Liver (tissue), 9 donors: ENCODE measurements around the gene DCTPP1. TPM values are rescaled to one million over a fixed set of nuclear protein-coding genes. Genes with fewer than 3 reads are reported as not detected.

Experiments used
- DNase-seq: peaks from one replicate; pipeline ENCODE4 v3.0.0-alpha.2; 2017; ENCODE audit warnings: low spot score
- H3K27ac ChIP-seq, 2 donors: one replicate each; pipeline ENCODE4 v1.7.0; 2013; ENCODE audit warnings: inconsistent platforms in 2 of 2, low read length in 2 of 2, control low read depth in 1 of 2, low read depth in 1 of 2, mild to moderate bottlenecking in 1 of 2
- H3K27me3 ChIP-seq, 4 donors: one replicate each; pipeline versions ENCODE4 v1.6.1 to v1.7.0; 2013; ENCODE audit warnings: low read length in 3 of 4, inconsistent platforms in 1 of 4, mild to moderate bottlenecking in 1 of 4, moderate library complexity in 1 of 4; ENCODE audit not compliant: control insufficient read depth in 4 of 4, insufficient read depth in 4 of 4
- H3K36me3 ChIP-seq, 4 donors: one replicate each; pipeline versions ENCODE4 v1.6.1 to v1.7.0; 2013; ENCODE audit warnings: low read length in 3 of 4, mild to moderate bottlenecking in 3 of 4, low read depth in 1 of 4, moderate library complexity in 1 of 4; ENCODE audit not compliant: control insufficient read depth in 4 of 4, insufficient read depth in 3 of 4
- H3K4me1 ChIP-seq, 4 donors: one replicate each; pipeline versions ENCODE4 v1.6.1 to v1.7.0; 2013; ENCODE audit warnings: low read length in 3 of 4, mild to moderate bottlenecking in 3 of 4, moderate library complexity in 1 of 4; ENCODE audit not compliant: control insufficient read depth in 4 of 4, insufficient read depth in 4 of 4
- H3K4me3 ChIP-seq, 3 donors: one replicate each; pipeline versions ENCODE4 v1.6.1 to v1.7.0; 2013; ENCODE audit warnings: low read length in 3 of 3, control low read depth in 1 of 3, low read depth in 1 of 3, mild to moderate bottlenecking in 1 of 3
- H3K9ac ChIP-seq, 2 donors: one replicate each; pipeline ENCODE4 v1.7.0; 2013; ENCODE audit warnings: low read length in 2 of 2, mild to moderate bottlenecking in 2 of 2, moderate library complexity in 2 of 2, control low read depth in 1 of 2, low read depth in 1 of 2
- H3K9me3 ChIP-seq, 4 donors: one replicate each; pipeline versions ENCODE4 v1.6.1 to v1.7.0; 2013; ENCODE audit warnings: low read length in 3 of 4; ENCODE audit not compliant: control insufficient read depth in 4 of 4
- EGR1 ChIP-seq, 2 donors: IDR thresholded peaks; 2 replicates each; pipeline ENCODE4 v1.6.1; 2016 to 2018; ENCODE audit warnings: antibody characterized with exemption in 2 of 2, low read depth in 2 of 2
- FOXA1 ChIP-seq: IDR thresholded peaks from 2 replicates; pipeline ENCODE4 v1.6.1; 2016; ENCODE audit warnings: antibody characterized with exemption
- GABPA ChIP-seq, 2 donors: IDR thresholded peaks in 1 of 2; conservative IDR thresholded peaks in 1 of 2; 2 replicates each; pipeline ENCODE4 v1.6.1; 2016; ENCODE audit warnings: antibody characterized with exemption in 2 of 2, mild to moderate bottlenecking in 1 of 2, moderate library complexity in 1 of 2
- HNF4A ChIP-seq, 2 donors: conservative IDR thresholded peaks; 2 replicates each; pipeline ENCODE4 v1.6.1; 2016; ENCODE audit warnings: antibody characterized with exemption in 2 of 2, mild to moderate bottlenecking in 2 of 2
- HNF4G ChIP-seq: IDR thresholded peaks from 2 replicates; pipeline ENCODE4 v1.6.1; 2016; ENCODE audit warnings: antibody characterized with exemption
- NR2F2 ChIP-seq: IDR thresholded peaks from 2 replicates; pipeline ENCODE4 v1.6.1; 2016; ENCODE audit warnings: antibody characterized with exemption
- RXRA ChIP-seq, 2 donors: IDR thresholded peaks; 2 replicates each; pipeline ENCODE4 v1.6.1; 2017 to 2018; ENCODE audit warnings: antibody characterized with exemption in 2 of 2, mild to moderate bottlenecking in 1 of 2
- YY1 ChIP-seq: IDR thresholded peaks from 2 replicates; pipeline ENCODE4 v1.6.1; 2016; ENCODE audit warnings: antibody characterized with exemption, mild to moderate bottlenecking
- WGBS: extraction: QIAGEN DNeasy Blood & Tissue Kit; methylation state at CpG from one replicate; pipeline ENCODE4 v1.1.7; 2013; 5-methylcytosine and 5-hydroxymethylcytosine counted together
- polyA plus RNA-seq, 2 donors: library from polyadenylated mRNA; stranded (reverse) in 1 of 2; unstranded in 1 of 2; fragments of 200-250 nt in 1 of 2; fragments of >200 nt in 1 of 2; fragmentation: Nextera tagmentation in 1 of 2; extraction: Ambion mirVana in 1 of 2; gene quantifications; one replicate each; pipeline versions ENCODE4 v1.2.1 to v1.2.3, GENCODE V29; 2013 to 2015
- total RNA-seq, 2 donors: library from RNA; depleted of rRNA; stranded (reverse); fragments of >200 nt; gene quantifications; one replicate each; pipeline ENCODE4 v1.2.3, GENCODE V29; 2014
- TF ChIP-seq, protein P1 (sequence below): IDR thresholded peaks from 2 replicates; pipeline ENCODE4 v1.6.1; 2016; ENCODE audit warnings: antibody characterized with exemption
- TF ChIP-seq, protein P2 (sequence below): IDR thresholded peaks from 2 replicates; pipeline ENCODE4 v1.6.1; 2016; ENCODE audit warnings: antibody characterized with exemption
- TF ChIP-seq, protein P3 (sequence below): IDR thresholded peaks from 2 replicates; pipeline ENCODE4 v1.6.1; 2016; ENCODE audit warnings: antibody characterized with exemption, mild to moderate bottlenecking
- TF ChIP-seq, protein P4 (sequence below): fragments of 150-350 bp; IDR thresholded peaks from 2 replicates; pipeline ENCODE4 v1.5.1; 2017; ENCODE audit warnings: improper control_type of control experiment, low read depth, low read length; ENCODE audit not compliant: missing input control
- donor health status: healthy.
- donor health status: healthy.
- donor health status: healthy.
- donor health status: healthy.
- donor health status: healthy.

The DCTPP1 gene
- total and polyA plus RNA-seq, 4 donors = 6.0 to 18.8 (median 15.0) TPM

DNA sequence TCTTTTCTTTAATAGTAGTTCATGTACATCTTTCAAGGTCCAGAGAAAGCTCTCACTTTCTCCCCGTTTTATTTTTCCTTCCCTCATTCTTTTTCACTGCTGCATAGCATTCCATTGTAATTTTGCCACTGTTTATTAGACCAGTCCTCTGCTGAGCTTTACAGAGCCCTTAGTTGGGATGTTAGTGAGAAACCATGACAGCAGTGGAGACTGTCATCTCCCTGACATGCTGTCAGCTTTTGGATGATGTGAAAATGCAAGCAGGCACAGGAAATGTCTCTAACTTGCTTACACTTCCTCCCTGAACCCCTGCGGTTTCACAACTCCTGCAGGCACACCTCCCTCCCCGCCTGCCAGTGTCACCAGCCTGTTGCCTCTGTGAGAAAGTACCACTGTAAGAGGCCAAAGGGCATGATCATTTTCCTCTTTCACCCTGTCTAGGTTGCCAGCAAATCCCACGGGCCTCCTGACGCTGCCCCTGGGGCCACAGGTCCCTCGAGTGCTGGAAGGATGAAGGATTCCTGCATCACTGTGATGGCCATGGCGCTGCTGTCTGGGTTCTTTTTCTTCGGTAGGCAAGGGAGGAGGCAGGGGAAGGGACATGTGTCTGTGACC lies 42.6 kb upstream of the DCTPP1 start, which contains the start of gene ITGAL (continued):
- TF ChIP-seq, protein P1, sequence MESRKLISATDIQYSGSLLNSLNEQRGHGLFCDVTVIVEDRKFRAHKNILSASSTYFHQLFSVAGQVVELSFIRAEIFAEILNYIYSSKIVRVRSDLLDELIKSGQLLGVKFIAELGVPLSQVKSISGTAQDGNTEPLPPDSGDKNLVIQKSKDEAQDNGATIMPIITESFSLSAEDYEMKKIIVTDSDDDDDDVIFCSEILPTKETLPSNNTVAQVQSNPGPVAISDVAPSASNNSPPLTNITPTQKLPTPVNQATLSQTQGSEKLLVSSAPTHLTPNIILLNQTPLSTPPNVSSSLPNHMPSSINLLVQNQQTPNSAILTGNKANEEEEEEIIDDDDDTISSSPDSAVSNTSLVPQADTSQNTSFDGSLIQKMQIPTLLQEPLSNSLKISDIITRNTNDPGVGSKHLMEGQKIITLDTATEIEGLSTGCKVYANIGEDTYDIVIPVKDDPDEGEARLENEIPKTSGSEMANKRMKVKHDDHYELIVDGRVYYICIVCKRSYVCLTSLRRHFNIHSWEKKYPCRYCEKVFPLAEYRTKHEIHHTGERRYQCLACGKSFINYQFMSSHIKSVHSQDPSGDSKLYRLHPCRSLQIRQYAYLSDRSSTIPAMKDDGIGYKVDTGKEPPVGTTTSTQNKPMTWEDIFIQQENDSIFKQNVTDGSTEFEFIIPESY = peak; percentile 51

DNA sequence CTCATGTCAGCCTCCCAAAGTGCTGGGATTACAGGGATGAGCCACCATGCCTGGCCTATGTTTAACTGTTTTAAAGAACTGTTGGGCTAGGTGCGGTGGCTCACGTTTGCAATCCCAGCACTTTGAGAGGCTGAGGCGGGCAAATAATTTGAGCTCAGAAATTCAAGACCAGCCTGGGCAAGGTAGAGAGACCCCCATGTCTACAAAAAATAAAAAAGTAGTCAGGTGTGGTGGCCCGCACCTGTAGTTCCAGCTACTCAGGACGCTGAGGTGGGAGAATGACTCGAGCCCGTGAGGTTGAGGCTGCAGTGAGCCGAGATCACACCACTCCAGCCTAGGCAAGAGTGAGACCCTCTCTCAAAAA lies 40.8 kb upstream of the DCTPP1 start:
- H3K4me3 ChIP-seq = no peak overlapping the region
- no peak for DNase-seq
- peaks cover 4 to 14% (median 8%) of the 10 kb centered on the region in 4 donors for H3K4me1 ChIP-seq
- TF ChIP-seq HNF4A (conservative IDR thresholded peaks at IDR 0.05) (no peak), RXRA (IDR thresholded peaks at IDR 0.05) (no peak), NR2F2 (no peak), EGR1 (IDR thresholded peaks at IDR 0.05; ENCODE audit: low read depth in 2 of 2) (no peak), HNF4G (no peak), GABPA (IDR thresholded peaks at IDR 0.05 in 1 of 2, conservative IDR thresholded peaks at IDR 0.05 in 1 of 2) (no peak), FOXA1 (no peak), YY1 (no peak)
- TF ChIP-seq, protein P1 = no peak
- TF ChIP-seq, protein P2, sequence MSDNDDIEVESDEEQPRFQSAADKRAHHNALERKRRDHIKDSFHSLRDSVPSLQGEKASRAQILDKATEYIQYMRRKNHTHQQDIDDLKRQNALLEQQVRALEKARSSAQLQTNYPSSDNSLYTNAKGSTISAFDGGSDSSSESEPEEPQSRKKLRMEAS = no peak
- TF ChIP-seq, protein P3, sequence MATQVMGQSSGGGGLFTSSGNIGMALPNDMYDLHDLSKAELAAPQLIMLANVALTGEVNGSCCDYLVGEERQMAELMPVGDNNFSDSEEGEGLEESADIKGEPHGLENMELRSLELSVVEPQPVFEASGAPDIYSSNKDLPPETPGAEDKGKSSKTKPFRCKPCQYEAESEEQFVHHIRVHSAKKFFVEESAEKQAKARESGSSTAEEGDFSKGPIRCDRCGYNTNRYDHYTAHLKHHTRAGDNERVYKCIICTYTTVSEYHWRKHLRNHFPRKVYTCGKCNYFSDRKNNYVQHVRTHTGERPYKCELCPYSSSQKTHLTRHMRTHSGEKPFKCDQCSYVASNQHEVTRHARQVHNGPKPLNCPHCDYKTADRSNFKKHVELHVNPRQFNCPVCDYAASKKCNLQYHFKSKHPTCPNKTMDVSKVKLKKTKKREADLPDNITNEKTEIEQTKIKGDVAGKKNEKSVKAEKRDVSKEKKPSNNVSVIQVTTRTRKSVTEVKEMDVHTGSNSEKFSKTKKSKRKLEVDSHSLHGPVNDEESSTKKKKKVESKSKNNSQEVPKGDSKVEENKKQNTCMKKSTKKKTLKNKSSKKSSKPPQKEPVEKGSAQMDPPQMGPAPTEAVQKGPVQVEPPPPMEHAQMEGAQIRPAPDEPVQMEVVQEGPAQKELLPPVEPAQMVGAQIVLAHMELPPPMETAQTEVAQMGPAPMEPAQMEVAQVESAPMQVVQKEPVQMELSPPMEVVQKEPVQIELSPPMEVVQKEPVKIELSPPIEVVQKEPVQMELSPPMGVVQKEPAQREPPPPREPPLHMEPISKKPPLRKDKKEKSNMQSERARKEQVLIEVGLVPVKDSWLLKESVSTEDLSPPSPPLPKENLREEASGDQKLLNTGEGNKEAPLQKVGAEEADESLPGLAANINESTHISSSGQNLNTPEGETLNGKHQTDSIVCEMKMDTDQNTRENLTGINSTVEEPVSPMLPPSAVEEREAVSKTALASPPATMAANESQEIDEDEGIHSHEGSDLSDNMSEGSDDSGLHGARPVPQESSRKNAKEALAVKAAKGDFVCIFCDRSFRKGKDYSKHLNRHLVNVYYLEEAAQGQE = no peak
- TF ChIP-seq, protein P4, sequence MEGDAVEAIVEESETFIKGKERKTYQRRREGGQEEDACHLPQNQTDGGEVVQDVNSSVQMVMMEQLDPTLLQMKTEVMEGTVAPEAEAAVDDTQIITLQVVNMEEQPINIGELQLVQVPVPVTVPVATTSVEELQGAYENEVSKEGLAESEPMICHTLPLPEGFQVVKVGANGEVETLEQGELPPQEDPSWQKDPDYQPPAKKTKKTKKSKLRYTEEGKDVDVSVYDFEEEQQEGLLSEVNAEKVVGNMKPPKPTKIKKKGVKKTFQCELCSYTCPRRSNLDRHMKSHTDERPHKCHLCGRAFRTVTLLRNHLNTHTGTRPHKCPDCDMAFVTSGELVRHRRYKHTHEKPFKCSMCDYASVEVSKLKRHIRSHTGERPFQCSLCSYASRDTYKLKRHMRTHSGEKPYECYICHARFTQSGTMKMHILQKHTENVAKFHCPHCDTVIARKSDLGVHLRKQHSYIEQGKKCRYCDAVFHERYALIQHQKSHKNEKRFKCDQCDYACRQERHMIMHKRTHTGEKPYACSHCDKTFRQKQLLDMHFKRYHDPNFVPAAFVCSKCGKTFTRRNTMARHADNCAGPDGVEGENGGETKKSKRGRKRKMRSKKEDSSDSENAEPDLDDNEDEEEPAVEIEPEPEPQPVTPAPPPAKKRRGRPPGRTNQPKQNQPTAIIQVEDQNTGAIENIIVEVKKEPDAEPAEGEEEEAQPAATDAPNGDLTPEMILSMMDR = no peak
- H3K27me3 ChIP-seq = no peaks in the 10 kb centered on the region
- H3K9me3 ChIP-seq = no peaks in the 10 kb centered on the region
- H3K36me3 ChIP-seq = no peaks in the 10 kb centered on the region
- 91% methylated on average over 8 of the region's 8 CpGs for WGBS
- no peak overlapping the region for H3K9ac ChIP-seq
- H3K27ac ChIP-seq = no peak overlapping the region
